ENCODE results near the gene MYO9B.

MYO9B gene

DNA sequence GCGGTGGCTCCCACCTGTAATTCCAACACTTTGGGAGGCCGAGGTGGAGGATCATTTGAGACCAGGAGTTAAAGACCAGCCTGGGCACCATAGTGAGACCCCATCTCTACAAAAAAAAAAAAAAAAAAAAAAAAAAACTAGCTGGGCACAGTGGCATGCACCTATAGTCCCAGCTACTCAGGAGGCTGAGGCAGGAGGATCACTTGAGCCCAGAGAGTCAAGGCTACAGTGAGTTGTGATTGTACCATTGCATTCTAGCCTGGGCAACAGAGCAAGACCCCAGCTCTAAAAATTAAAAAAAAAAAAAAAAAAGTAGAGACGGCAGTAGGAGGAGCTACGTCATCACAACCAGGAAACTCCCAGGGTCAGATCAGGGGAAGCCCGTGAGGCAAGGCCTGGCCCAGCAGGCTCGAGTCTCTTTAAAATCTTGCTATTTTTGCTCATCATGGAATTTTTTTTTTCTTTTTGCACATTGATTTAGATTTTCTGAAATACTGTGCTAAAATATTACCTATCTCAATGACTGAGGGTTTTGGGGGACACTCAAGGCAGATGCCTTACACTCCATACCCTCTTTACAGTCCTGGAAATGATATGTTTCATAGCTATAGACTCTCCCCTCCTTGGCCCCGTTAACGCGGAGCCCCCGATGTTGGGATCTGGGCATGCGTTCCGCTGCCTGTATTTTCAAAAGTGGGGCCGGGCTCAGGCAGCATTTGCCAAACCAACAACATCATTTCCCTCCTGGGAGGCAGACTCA lies 95.1 kb downstream of the MYO9B start:
- H3K36me3 ChIP-seq (ENCODE audit: control insufficient read depth, low read length), result peaks cover 69% of the 10 kb centered on the region
- H3K79me2 ChIP-seq (ENCODE audit: control insufficient read depth, low read length), result no peaks in the 10 kb centered on the region
- H4K20me1 ChIP-seq (ENCODE audit: control insufficient read depth, insufficient read depth, low read depth, low read length), result no peaks in the 10 kb centered on the region

DNA sequence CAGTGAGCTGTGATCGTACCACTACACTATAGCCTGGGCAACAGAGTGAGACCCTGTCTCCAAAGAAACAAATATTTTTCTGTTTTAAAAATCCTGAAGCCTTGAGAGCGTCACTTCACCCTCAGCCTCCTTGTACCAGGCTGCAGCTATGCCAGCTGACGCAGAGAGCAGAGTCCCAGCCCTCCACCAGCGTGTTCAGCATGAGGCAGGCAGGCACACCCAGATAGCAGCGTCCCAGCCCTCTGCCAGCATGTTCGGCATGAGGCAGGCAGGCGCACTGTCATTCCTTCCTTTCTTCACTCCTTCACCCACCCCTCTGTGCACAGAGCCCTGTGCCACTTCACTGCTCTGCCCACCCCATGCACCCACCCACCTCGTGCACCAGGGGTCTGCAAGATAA lies 96.3 kb downstream of the MYO9B start:
- peaks cover 65% of the 10 kb centered on the region for H3K36me3 ChIP-seq (ENCODE audit: control insufficient read depth, low read length)

More for the DNA sequence above, 95.1 kb downstream of the MYO9B start:
- Histone ChIP-seq H3K4me2 (ENCODE audit: low read length) (no peak overlapping the region), H3K27me3 (ENCODE audit: control insufficient read depth, low read length) (no peaks in the 10 kb centered on the region), H3K4me1 (ENCODE audit: control insufficient read depth, low read length) (0 out of 2 replicates have a peak, but pooled peaks cover 3% of the 10 kb centered on the region), H3K9me2 (replicated peaks; ENCODE audit: control insufficient read depth, low read length) (no peaks in the 10 kb centered on the region), H3F3A (ENCODE audit: control insufficient read depth, insufficient read depth) (no peaks in the 10 kb centered on the region), H3K9me3 (ENCODE audit: control insufficient read depth, insufficient read depth, low read length) (no peaks in the 10 kb centered on the region), H3K4me3 (ENCODE audit: low read length) (no peak overlapping the region), H3K27ac (ENCODE audit: low read depth, low read length) (no peak overlapping the region)
- TF ChIP-seq EZH2phosphoT487 (IDR thresholded peaks at IDR 0.05; ENCODE audit: borderline replicate concordance, low read length) (no peak), CTCF (IDR thresholded peaks at IDR 0.05; ENCODE audit: low read depth, low read length, poor library complexity, severe bottlenecking) (no peak)

DNA sequence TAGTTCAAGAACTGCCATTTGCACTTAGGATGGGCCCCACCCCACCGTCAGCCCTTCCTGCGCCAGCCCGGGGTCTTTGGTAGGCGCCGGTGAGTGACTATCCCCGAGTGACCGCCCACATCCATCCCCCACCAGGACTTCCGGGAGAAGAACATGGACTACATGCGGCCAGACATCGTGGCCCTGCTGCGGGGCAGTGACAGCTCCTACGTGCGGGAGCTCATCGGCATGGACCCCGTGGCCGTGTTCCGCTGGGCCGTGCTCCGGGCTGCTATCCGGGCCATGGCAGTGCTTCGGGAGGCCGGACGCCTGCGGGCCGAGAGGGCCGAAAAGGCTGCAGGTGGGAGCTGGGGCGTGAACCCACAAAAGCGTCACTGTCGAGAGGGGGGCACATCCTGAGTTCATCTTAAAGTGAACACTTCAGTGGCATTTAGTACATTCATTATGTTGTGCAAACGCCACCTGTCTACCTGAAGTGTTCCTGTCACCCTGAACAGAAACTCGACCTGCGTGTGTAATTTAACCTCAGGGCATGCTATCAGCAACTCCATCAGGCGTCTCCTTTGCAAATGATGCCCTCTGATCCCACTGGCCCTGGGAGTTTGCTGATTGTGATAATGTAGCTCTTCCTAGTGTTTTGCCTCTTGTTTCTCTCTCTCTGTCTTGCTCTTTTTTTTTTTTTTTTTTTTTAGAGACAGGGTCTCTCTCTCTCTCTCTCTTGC lies 97.2 kb downstream of the MYO9B start:
- Histone ChIP-seq H3K79me2 (ENCODE audit: control insufficient read depth, low read length) (no peaks in the 10 kb centered on the region), H3K4me2 (ENCODE audit: low read length) (no peak overlapping the region), H3K4me1 (ENCODE audit: control insufficient read depth, low read length) (0 out of 2 replicates have a peak, but pooled peaks cover 3% of the 10 kb centered on the region), H3K9me2 (replicated peaks; ENCODE audit: control insufficient read depth, low read length) (no peaks in the 10 kb centered on the region), H3K9me3 (ENCODE audit: control insufficient read depth, insufficient read depth, low read length) (no peaks in the 10 kb centered on the region), H3K36me3 (ENCODE audit: control insufficient read depth, low read length) (peaks cover 61% of the 10 kb centered on the region), H3K4me3 (ENCODE audit: low read length) (no peak overlapping the region), H4K20me1 (ENCODE audit: control insufficient read depth, insufficient read depth, low read depth, low read length) (no peaks in the 10 kb centered on the region), H3K27ac (ENCODE audit: low read depth, low read length) (no peak overlapping the region), H3F3A (ENCODE audit: control insufficient read depth, insufficient read depth) (no peaks in the 10 kb centered on the region), H3K27me3 (ENCODE audit: control insufficient read depth, low read length) (no peaks in the 10 kb centered on the region)
- TF ChIP-seq EZH2phosphoT487 (IDR thresholded peaks at IDR 0.05; ENCODE audit: borderline replicate concordance, low read length) (no peak), CTCF (IDR thresholded peaks at IDR 0.05; ENCODE audit: low read depth, low read length, poor library complexity, severe bottlenecking) (no peak)

More for the DNA sequence above, 96.3 kb downstream of the MYO9B start:
- Histone ChIP-seq H3K4me3 (ENCODE audit: low read length) (no peak overlapping the region), H3K9me3 (ENCODE audit: control insufficient read depth, insufficient read depth, low read length) (no peaks in the 10 kb centered on the region), H3K79me2 (ENCODE audit: control insufficient read depth, low read length) (no peaks in the 10 kb centered on the region), H4K20me1 (ENCODE audit: control insufficient read depth, insufficient read depth, low read depth, low read length) (no peaks in the 10 kb centered on the region), H3K4me2 (ENCODE audit: low read length) (no peak overlapping the region), H3F3A (ENCODE audit: control insufficient read depth, insufficient read depth) (no peaks in the 10 kb centered on the region), H3K4me1 (ENCODE audit: control insufficient read depth, low read length) (0 out of 2 replicates have a peak, but pooled peaks cover 3% of the 10 kb centered on the region), H3K27me3 (ENCODE audit: control insufficient read depth, low read length) (no peaks in the 10 kb centered on the region), H3K27ac (ENCODE audit: low read depth, low read length) (no peak overlapping the region), H3K9me2 (replicated peaks; ENCODE audit: control insufficient read depth, low read length) (no peaks in the 10 kb centered on the region)
- no peak for TF ChIP-seq EZH2phosphoT487 (IDR thresholded peaks at IDR 0.05; ENCODE audit: borderline replicate concordance, low read length)
- no peak for TF ChIP-seq CTCF (IDR thresholded peaks at IDR 0.05; ENCODE audit: low read depth, low read length, poor library complexity, severe bottlenecking)
